HFFc6 (cell line): ENCODE data around the gene LGALS4. TPM values are rescaled to one million over a fixed set of nuclear protein-coding genes. Genes with fewer than 3 reads are reported as not detected.
"Not testable (repeated sequence)": the region's sequence is repeated elsewhere in the genome, so short reads cannot be mapped to it uniquely, and the experiment has no call there.

ENCODE experiments used
- DNase-seq: peaks from one replicate; pipeline ENCODE4 v3.0.0-alpha.2; 2018
- H3K27ac Mint-ChIP-seq: 2 replicates; pipeline ENCODE4 v1.8.0; 2020; ENCODE audit warnings: mild to moderate bottlenecking, mixed read lengths
- H3K27me3 Mint-ChIP-seq: 2 replicates; pipeline ENCODE4 v1.8.0; 2021; ENCODE audit warnings: mild to moderate bottlenecking, moderate library complexity, mixed read lengths; ENCODE audit not compliant: insufficient read depth
- H3K36me3 Mint-ChIP-seq: 2 replicates; pipeline ENCODE4 v1.8.0; 2021; ENCODE audit warnings: low read depth, mixed read lengths
- H3K4me1 Mint-ChIP-seq: 2 replicates; pipeline ENCODE4 v1.8.0; 2020; ENCODE audit warnings: low read depth, mixed read lengths
- H3K4me3 Mint-ChIP-seq: 2 replicates; pipeline ENCODE4 v1.8.0; 2020; ENCODE audit warnings: mild to moderate bottlenecking, moderate library complexity, mixed read lengths
- H3K9me3 Mint-ChIP-seq: 2 replicates; pipeline ENCODE4 v1.8.0; 2020; ENCODE audit warnings: mild to moderate bottlenecking, mixed read lengths
- total RNA-seq, 6 experiments: library from RNA; stranded (reverse); fragmentation: NEBNext Ultra II Directional; extraction: Animal tissue kit (Norgen Biotek cat#: 25700); gene quantifications; 2 replicates in 1 of 6; 3 replicates in 5 of 6; pipeline ENCODE4 v1.2.3, GENCODE V29; 2021
- TF ChIP-seq, protein P1 (sequence below): fragments of 200-600 bp; sonication (generic); IDR thresholded peaks from 2 replicates; pipeline ENCODE4 v1.5.0; 2021; ENCODE audit warnings: antibody characterized with exemption, mild to moderate bottlenecking

Gene LGALS4
- total RNA-seq, 6 experiments from 2014 or later: 0.43 TPM; not detected in 5

DNA sequence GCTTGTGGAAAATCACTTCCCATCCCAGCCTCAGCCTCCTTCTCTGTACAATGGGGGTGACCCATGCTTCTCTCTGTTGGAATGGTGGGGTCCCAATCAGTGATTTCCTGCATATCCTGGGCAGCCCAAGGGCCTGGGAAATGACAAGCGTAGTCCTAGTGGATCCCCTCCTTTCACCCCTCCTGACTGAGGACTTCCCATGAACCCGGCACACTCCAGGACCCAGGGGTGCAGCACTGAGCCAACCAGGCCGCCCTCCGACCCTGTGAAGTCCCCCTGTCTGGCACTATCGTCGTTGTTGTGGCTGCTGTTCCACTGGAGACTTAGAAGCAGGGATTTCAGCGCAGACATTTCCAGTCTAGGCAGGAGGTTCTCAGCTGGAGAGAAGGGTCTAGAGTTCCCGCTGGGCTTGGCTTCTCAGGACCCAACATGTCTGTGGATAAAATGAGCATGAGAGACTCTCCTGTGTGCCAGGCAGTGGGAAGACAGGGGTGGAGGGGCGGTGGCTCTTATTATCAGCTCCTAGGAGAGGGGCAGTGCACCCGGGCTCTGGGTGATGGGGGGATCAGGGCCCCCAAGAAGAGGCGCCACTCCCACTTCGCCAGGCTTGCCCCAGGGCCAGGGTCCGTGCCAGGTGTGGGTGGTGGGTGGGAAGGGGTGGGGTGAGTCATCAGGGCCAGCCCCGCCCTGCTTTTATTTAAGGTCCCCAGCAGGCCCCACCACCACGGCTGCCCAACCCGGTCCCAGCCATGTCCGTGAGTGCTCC, 24.1 kb downstream of the LGALS4 start, which contains the start of gene LGALS7B:
TSS of gene LGALS7B (plus strand) at position 723 of the 766 bp plus-strand sequence. CDS start at position 750, 27 bp downstream.
- TF ChIP-seq, protein P1, sequence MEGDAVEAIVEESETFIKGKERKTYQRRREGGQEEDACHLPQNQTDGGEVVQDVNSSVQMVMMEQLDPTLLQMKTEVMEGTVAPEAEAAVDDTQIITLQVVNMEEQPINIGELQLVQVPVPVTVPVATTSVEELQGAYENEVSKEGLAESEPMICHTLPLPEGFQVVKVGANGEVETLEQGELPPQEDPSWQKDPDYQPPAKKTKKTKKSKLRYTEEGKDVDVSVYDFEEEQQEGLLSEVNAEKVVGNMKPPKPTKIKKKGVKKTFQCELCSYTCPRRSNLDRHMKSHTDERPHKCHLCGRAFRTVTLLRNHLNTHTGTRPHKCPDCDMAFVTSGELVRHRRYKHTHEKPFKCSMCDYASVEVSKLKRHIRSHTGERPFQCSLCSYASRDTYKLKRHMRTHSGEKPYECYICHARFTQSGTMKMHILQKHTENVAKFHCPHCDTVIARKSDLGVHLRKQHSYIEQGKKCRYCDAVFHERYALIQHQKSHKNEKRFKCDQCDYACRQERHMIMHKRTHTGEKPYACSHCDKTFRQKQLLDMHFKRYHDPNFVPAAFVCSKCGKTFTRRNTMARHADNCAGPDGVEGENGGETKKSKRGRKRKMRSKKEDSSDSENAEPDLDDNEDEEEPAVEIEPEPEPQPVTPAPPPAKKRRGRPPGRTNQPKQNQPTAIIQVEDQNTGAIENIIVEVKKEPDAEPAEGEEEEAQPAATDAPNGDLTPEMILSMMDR: no peak
- no peak within 1 kb of the TSS for H3K4me3 Mint-ChIP-seq
- H3K4me1 Mint-ChIP-seq: peaks cover 8% of the 10 kb centered on the region
- DNase-seq: no peak
- H3K27me3 Mint-ChIP-seq: peaks cover 2% of the 10 kb centered on the region
- H3K27ac Mint-ChIP-seq: no peak within 1 kb of the TSS
- H3K9me3 Mint-ChIP-seq: no peaks in the 10 kb centered on the region
- no peaks in the 10 kb centered on the region for H3K36me3 Mint-ChIP-seq

DNA sequence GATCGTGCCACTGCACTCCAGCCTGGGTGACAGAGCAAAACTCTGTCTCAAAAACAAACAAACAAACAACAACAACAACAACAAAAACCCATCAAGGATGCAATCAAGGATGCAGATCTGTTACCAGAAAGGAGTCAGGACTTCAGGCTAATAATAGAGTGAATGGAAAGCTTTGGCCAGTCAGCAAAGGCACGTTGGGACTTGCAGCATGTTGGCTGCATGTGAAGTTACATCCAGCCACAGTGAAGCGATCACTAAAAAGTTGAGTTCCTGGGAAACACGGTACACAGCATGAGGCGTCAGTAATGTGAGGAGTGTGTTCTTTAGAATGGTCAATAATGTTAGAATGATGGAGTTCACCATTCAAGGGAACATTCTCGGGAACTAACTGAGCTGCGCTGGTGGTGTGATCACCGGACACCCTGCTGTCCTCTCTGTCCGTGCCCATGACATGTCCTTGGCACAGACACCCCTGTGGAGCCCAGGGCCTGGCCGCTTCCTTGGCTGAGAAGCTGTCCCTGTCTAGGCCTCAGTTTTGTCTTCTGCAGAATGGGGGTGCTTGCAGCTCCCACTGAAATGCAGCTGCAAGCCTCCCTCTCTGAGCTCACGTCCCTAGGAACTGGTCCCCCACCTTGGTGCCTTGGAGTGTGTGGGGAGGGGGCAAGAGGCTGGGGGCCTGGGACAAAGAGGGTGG, 26.0 kb downstream of the LGALS4 start:
- no peaks in the 10 kb centered on the region for H3K9me3 Mint-ChIP-seq
- no peaks in the 10 kb centered on the region for H3K36me3 Mint-ChIP-seq
- no peaks in the 10 kb centered on the region for H3K4me1 Mint-ChIP-seq
- TF ChIP-seq, protein P1: no peak
- no peak for DNase-seq
- no peak overlapping the region for H3K27ac Mint-ChIP-seq
- peaks cover 7% of the 10 kb centered on the region for H3K27me3 Mint-ChIP-seq
- H3K4me3 Mint-ChIP-seq: no peak overlapping the region

GRCh38 chr19:38786061-38786460, 26.7 kb downstream of the LGALS4 start:
- not testable (repeated sequence) for H3K27ac Mint-ChIP-seq, H3K27me3 Mint-ChIP-seq, H3K9me3 Mint-ChIP-seq, H3K4me1 Mint-ChIP-seq, H3K36me3 Mint-ChIP-seq, DNase-seq, H3K4me3 Mint-ChIP-seq

GRCh38 chr19:38785187-38785699, 27.5 kb downstream of the LGALS4 start:
- no peaks in the 10 kb centered on the region for H3K9me3 Mint-ChIP-seq
- H3K4me3 Mint-ChIP-seq: no peak overlapping the region
- no peak for DNase-seq
- H3K4me1 Mint-ChIP-seq: no peaks in the 10 kb centered on the region
- no peaks in the 10 kb centered on the region for H3K36me3 Mint-ChIP-seq
- H3K27ac Mint-ChIP-seq: no peak overlapping the region
- H3K27me3 Mint-ChIP-seq: peaks cover 7% of the 10 kb centered on the region
- TF ChIP-seq, protein P1: no peak

GRCh38 chr19:38784224-38784623, 28.5 kb downstream of the LGALS4 start:
- peaks cover 7% of the 10 kb centered on the region for H3K27me3 Mint-ChIP-seq
- H3K27ac Mint-ChIP-seq: no peak overlapping the region
- no peaks in the 10 kb centered on the region for H3K4me1 Mint-ChIP-seq
- no peaks in the 10 kb centered on the region for H3K9me3 Mint-ChIP-seq
- DNase-seq: no peak
- TF ChIP-seq, protein P1: no peak
- no peaks in the 10 kb centered on the region for H3K36me3 Mint-ChIP-seq
- H3K4me3 Mint-ChIP-seq: no peak overlapping the region

- not testable (repeated sequence) for H3K9me3 Mint-ChIP-seq, H3K4me3 Mint-ChIP-seq, H3K4me1 Mint-ChIP-seq, H3K27ac Mint-ChIP-seq, DNase-seq, H3K36me3 Mint-ChIP-seq
- peaks cover 11% of the 10 kb centered on the region for H3K27me3 Mint-ChIP-seq
These were observed 30.5 kb downstream of the LGALS4 start for GRCh38 chr19:38782212-38782611.
